Measurements from ENCODE around the gene CDH12.

The CDH12 gene

DNA sequence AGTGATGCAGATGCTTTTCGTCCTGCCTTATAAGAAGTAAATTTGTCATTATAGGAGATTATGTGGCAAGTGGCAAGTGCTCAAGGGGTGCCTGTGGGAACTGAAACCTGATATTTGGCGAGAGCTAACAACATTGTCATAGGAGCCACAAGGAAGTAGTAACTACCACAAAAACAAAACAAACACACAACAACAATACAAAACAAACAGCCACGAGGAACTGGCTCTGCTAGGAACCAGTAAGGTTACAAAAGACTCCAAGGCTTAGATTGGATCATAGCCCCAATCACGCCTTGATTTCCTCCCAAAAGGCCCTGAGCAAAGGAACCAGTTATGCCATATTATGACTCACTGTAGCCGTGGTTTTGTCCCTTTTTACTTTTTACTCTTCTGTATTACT lies 1045.2 kb downstream of the CDH12 start:
- DNase-seq: no peak

DNA sequence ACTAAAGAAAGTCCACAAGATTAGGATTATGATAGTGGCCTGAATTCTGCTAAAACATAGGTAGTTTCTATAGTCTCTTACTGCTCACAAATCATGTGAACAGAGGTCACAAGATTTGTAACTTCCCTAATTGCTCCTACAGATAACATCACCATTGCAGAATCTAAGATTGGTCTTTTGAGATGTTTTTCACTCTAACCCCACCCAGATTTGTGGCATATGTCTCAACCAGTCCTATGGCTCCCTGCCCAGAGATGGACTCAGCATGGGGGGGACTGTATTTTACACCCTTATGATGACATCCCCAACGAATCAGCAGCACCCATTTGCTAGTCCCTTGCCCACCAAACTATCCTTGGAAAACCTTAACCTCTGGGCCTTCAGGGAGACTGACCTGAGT lies 1046.2 kb downstream of the CDH12 start:
- DNase-seq: no peak

DNA sequence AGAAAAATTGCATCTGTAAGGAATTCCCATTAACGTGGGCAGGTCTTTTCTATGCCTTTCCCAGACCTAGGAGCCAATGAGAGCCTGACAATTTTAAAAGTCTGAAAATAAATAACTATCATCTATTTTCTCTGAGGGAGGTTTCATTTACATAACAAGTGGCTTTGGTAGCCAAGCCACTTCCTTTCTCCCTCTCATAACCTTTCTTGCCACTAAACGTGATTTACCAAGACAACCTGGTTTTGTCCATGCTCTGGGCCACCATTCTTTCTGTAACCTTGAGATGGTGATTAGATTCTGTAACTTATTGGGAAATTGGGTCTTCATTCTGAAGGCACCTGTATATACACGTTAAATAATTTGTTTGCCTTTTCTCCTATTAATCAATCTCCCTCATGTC lies 1046.9 kb downstream of the CDH12 start:
- no peak for DNase-seq

DNA sequence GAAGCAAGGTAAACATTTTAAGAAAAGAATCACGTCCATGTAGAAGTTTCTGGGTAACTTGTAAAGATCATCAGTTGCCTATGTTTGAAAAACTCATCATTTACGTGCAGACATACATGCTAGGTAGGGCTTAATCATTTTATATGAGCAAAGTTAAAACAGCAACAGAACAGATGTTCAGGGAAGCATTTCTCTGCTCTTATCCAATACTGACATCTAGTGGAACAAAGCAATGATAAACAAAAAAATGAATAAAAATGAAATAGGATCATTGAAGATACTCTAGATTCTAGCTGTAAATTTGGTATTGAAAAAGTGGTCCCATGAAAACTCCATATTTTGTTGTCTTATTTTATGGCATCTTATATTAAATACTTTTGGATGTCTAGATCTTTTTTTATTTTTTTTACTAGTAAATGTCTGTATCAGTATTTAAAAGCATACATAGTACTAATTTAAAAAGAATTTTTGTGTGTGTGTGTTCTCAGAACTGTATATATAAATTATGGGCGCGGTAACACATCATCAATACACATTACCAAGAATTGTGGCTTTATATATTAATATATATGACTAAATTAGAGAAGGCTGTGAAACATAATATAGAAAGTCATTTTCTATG lies 1050.2 kb downstream of the CDH12 start:
- DNase-seq: no peak

DNA sequence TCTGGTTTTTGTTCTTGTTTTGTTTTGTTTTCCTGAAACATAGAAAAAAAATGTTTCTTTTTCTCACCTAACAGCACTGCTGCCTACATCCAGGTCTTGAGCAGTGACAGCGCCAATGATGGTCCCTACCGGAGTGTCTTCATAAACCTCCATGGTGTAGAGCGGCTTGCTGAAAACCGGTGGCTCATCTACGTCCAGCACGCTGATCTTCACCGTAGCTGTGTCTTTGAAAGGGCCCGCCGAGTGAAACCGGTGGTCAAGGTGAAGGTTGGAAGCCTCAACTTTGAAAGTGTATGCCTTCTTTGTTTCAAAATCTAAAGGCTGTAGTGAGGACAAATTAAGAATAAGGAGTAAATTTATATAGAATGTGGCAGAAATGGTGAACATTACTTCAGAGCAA lies 1051.0 kb downstream of the CDH12 start:
- no peak for DNase-seq

DNA sequence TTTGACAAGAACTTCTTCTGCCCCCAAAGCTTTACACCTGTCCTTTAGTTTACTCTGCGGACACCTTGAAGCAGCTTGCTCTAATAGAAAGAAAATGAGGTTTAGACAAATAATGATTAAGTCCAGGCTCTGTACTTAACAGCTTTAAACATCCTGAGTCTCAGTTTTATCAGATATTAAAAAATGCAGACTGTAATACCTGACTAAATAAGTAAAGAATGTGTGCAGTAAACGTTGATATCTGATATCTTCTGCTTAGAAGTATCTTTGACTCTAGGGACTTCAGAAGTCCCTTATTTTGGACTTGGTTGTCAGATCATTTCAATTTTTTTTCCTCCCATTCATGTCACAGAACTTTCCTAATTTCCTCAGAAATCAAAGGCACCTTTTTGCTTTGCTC lies 1060.4 kb downstream of the CDH12 start:
- DNase-seq: no peak

DNA sequence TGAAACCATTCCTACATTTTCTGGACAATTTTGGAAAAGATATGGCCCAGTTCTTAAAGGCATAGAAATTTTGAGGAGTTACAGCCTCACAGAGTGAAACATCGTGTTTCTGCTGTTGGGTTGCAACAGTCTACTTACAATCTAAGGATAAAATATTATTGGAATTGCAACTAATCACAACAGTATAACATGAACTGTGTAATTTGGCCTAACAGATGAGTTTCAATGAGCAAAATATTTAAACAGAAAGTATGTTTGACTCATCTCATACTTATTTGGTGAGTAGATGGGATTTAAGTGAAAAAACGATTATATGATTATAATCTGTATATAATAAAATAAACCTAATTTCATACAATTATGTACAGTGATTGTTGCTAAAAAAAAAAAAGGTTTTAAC lies 1061.8 kb downstream of the CDH12 start:
- DNase-seq: no peak

DNA sequence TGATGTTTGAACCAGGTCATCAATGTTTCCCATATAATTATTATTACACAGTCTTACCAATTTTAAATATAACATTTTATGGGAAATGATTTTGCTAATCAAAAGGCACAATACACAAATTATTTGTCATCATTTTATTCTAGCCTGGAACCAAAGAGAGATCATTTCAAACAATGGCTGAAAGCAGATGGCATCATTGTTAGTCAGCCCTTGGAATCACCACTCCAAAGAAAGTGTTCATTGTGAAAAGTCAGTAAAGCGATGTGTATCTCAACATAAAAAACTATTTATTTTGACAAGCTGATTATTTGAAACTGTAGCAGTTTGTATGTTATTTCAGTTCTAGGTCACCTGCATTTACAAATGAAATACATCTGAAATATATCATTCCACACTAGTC lies 1068.7 kb downstream of the CDH12 start:
- no peak for DNase-seq

DNA sequence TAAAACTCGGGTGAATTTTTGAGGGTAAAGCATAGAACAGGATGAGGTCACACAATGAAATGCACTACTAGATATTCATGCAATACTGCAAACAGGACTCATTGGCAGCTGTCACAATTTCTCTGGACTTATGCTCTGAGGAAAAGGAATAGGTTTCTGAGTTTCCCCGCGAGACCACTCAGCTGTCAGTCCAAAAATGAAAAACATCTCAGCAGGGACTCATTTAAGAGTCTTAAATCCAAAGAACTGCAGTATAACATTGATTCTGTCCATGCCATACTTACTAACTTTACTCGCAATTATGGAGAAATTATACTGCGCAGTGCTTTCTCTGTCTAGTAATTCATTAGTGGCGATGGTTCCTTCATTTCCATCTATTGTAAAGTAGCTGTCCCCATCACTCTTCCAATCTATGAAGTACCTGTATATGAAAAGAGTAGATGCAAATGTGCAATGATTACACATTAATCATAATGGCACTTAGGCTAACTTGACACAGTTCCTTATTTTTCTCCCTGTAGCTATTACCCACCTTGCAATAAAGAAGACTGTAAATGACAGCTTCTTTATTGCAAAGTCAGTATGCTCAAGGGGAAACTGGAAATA lies 1070.0 kb downstream of the CDH12 start:
- no peak for DNase-seq

DNA sequence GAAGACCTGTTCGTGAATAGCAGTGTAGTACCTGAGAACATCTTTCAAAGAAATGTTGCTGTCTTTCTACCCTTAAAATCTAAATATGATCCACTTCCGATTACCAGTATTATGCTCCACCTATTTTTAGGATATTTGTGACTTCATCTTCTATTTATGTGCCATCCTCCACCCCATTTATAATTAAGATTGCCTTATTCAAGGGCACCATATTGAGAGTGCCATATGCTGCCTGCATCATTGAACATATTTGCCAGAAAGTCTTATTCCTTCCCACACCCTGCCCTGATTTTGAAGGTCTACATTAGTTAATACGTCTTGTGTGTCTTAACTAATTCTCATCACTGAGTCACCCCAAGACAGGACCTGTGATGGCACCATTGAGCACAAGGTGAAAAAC lies 1076.7 kb downstream of the CDH12 start:
- DNase-seq: no peak

DNA sequence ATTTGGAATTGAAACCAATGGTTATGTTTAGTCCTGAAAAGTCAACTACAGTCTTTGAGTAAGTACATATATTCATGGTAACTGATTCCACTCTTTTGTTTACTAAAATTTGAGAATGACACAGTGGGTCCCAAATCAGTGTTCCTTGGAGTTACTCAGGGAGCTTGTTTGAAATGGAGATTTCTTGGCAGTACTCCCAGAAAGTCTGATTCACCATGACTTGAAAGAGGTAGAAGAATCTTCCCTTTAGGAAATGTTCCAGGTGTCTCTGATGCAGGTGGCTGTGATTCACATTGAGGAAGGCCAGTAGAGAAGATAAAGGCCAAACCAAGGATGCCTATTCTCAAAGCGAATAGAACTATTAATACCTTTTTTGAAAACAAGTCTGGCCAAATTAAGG lies 1078.3 kb downstream of the CDH12 start:
- DNase-seq: no peak

DNA sequence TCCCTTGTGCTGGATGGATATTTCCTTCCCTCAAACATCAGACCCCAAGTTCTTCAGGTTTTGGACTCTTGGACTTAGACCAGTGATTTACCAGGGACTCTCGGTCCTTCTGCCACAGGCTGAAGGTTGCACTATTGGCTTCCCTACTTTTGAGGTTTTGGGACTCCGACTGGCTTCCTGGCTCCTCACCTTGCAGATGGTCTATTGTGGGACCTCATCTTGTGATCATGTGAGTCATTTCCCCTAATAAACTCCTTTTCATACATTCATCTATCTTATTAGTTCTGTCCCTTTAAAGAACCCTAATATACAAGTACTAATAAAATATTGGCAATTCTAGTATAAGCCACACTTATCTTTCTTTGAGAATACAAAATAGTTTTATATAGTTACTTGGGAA lies 1078.9 kb downstream of the CDH12 start:
- DNase-seq: no peak

DNA sequence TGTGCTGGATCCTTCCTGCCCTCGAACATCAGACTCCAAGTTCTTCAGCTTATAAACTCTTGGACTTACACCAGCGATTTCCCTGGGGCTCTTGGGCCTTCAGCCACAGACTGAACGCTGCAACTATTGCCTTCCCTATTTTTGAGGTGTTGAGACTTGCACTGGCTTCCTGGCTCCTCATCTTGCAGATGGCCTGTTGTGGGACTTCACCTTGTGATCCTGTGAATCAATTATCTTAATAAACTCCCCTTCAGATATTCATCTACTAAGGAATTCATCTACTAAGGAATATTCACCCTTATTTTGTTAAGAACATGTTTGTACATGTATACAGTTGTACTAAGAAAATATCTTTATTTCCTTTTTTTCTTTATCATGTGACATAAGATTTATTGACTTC lies 1079.7 kb downstream of the CDH12 start:
- no peak for DNase-seq

DNA sequence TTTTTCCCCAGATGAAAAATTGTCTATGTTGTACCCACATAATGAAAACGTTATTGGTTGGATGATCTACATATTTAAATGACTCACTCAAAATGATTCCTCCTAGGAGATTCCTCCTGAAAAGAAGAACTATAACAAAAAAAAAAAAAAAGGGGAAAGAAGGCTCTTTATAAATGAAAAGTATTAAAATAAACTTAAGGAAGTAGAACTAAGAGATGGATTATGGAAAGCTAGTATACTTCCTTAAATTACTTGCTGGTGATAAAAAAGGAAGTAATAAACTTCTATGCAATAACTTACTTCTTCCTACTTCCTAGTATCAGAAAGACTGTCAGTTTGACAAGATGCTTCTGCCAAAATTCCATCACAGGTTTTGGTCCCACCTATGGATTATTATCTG lies 1087.7 kb downstream of the CDH12 start:
- DNase-seq: no peak

DNA sequence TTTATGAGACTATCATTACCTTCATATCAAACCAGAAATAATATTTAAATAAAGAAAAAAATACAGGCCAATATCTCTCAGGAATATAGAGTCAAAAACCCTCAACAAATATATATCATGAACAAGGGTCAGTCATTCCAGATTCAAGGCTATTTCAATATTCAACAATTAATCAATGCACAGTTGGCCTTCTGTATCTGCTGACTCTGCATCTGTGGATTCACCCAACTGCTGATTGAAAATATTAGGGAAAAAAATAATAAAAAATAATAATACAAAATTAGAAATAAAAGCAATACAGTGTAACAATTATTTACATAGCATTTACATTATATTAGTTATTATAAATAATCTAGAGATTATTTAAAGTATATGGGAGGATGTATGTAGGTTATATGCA lies 1114.0 kb downstream of the CDH12 start:
- no peak for DNase-seq

DNA sequence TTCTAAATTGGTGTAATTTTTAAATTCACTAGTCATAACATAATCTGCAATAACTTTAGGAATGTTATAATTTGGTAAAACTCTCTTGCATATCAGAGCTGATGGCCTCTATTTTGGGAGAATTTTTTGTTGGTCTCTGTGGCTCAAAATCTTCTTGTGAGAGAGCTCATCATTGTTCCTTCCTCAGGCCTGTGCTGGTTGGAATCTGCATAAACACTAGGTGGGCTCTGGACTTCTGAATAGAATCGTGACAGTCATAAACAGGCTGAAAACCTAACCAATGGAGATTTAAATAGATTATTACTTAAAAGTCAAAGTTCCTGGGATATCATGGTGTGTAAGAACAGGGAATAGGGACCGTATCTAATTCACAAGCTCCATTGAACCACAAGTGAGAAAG lies 1129.6 kb downstream of the CDH12 start:
- DNase-seq: no peak

DNA sequence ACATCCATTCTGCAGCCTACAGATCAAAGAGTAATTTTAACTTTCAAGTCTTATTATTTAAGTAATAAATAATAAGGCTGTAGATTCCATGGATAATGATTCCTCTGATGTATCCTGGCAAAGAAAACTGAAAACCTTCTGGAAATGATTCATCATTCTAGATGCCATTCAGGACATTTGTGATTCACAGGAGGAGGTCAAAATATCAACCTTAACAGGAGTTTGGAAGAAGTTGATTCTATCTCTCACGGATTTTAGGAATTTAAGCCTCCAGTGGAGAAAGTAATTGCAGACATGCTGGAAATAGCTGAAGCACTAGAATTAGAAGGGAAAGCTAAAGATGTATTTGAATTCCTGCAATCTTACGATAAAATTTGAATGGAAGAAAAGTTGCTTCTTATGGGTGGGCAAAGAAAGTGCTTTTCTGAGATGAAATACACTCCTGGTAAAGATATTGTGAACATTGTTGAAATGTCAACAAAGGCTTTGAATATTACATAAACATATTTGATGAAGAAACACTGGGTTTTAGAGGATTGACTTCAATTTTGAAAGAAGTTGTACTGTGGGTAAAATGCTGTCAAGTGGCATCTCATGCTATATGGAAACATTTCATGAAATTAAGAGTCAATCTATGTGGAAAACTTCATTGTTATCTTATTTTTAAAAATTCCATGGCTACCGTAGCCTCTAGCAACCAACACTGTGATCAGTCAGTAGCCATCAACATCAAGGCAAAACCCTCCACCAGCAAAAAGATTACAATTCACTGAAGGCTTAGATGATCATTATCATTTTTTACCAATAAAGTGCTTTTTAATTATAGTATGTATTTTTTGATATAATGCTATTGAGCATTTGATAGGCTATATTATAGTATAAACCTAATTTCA lies 1141.0 kb downstream of the CDH12 start:
- no peak for DNase-seq

DNA sequence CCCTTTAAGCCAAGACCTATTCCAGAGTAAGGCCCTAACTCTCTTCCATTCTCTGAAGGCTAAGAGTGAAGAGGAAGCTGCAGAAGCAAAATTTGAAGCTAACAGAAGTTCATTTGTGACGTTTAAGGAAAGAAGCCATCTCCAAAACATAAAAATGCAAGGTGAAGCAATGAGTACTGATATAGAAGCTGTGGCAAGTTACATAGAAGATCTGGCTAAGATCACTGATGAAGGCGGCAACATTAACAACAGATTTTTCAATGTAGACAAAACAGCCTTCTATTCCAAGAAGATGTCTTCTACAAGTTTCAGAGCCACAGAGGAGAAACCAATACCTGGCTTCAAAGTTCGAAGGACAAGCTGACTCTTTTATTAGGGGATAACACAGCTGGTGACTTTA lies 1143.4 kb downstream of the CDH12 start:
- no peak for DNase-seq

DNA sequence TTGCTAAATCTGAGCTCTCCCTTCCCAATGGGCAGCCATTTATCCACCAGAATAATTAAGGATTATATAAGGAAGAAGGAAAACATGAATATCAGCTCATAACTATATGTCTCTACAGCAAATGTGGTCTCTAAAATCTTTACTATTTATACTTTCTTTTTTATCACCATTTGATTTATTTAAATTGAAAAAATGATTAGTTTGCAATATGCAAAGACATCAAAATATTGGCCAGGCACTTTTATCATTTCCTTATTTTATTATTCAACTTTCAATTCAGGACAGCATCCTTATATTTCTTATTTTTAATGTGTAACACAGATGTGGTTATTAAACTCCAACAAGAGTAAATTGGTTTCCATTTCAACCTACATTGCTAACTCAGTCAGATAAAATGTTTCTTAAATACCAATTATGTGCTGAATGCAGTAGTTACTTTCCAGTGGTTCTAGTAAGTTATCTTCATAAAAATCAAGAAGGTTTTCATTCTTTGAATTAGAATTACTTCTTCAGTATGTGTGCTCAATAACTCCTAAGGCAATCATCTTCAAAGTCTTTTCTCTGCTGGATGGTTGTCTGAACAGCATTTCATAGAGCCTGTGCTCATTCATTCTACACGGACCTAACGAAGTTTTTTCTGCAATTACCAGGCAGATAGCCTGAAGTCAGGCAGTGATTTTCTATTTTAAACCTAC lies 1148.0 kb downstream of the CDH12 start:
- DNase-seq: no peak

DNA sequence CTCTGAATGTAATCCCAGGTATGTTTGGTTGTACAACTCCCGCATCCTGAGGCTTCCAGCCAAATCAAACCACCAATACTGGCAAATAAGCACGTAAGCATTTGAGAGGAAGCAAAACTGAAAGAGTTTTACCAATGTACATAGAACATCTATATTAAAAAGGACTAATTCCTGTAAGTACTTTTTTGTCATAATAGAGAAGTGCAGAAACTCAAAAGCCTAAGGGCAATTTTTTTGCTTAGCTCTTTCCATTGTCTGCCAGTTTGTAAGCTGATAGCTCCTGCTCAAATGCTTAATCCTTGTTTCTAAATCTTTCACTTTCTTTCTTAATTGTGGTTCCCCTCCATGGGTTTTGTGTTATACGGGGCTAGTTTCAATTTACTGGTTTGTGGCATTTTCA lies 1151.8 kb downstream of the CDH12 start:
- no peak for DNase-seq

All from CD4-positive, alpha-beta T cell treated with Interleukin-4 for 4 hours (primary cell).